SIG-M5 treated with dmso at 0.1 percent for 504 hours (cell line): ENCODE results near the gene CAV2.

Experiments used
- DNase-seq: peaks from one replicate; lab custom pipeline; 2025; ENCODE audit not compliant: unreplicated experiment; lab: John Stamatoyannopoulos, UW

CAV2 gene

DNA sequence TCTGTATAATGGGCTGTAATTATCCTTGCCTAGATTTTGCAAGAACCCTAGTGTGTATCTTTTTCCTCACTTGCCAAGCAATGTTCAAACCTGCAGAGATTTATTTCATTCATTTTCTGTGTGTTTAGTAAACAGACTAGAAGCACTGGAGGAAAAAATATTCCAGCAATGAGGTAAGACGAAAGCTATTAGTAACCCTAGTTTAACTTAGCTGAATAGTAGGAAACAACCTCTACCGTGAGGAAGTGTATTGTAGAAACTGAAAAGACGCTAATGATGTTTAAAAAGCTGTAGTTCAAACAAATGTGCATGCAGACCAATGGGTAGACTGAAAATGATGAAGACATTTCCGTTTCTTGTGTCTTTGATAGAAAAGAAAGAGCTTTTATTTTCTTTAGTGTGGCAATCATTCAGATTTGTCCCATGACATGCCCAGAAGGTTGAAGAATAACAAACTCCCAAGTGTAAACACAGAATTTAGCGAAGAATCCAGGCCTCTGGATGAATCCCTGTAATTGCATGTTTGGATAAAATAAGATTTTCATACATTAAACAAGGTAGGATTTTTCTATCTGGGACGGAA, 46.0 kb downstream of the CAV2 start:
- no peak for DNase-seq

DNA sequence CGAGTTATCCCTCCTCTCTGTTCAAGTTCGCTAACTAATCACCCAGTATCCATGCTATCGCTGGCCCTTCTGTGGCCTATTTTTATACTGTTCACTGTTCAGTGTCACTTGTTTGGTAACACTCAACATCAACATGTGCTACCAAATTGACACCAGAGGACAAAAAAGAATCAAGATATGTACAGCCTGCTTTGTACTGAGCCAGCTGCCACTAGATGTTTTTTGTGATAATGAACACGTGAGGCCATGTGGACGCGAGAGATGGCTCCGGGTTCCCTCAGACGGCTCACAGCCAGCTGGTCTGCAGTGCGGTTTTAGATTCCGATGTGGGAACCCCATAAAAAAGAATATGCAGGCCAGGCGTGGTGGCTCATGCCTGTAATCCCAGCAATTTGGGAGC, 46.5 kb downstream of the CAV2 start:
- DNase-seq, result no peak

DNA sequence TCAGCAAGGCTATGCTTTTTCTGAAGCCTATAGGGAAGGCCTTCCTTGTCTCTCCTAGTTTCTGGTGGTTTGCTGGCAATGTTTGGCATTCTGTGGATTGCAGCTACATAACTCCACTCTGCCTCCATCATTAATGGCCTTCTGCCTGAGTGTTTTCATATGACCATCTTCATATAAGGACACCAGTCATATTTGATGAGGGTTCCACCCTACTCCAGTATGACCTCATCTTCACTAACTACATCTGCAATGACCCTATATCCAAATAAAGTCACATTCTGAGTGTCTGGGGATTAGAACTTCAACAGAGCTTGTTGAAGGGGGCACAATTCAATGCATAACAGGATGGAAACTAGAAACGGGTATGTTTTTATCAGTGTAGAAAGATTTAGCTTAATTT, 47.4 kb downstream of the CAV2 start:
- no peak for DNase-seq

DNA sequence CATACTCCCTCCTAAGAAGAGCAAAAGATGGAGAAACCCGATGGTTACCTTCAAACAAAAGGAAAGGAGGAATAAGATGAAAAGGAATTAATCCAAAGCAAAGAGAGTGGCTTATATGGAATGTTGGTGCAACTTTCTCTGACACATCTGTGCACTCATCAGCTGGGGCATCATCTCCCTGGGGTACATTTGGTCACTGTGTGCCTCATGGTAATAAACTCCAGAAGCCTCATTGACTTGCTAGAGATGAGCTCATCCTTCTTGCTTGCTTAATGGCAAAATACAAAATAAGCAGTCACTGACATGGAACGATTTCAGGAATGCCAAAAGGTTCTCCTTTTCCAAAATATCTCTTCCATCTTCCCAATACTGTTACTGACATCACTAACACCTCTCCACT, 47.8 kb downstream of the CAV2 start:
- DNase-seq, result no peak

DNA sequence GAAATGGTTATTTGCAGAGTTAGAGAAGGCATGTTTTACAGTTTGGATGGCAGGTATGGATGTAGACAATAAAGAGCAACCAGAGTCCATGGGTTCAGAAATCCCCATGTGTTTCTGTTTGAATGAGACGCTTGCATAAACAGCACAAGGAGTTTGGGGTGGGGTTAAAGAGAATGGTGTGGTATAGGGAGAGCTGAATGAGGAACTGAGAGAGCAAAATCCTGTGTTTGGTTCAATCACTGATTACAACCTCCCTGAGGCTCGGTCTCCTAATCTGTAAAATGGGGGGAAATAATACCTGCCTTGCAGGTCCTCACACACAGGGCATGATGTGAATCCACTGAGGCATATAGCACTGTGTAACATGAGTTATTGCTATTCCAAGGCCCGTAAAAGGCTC, 49.0 kb downstream of the CAV2 start:
- DNase-seq, result no peak

DNA sequence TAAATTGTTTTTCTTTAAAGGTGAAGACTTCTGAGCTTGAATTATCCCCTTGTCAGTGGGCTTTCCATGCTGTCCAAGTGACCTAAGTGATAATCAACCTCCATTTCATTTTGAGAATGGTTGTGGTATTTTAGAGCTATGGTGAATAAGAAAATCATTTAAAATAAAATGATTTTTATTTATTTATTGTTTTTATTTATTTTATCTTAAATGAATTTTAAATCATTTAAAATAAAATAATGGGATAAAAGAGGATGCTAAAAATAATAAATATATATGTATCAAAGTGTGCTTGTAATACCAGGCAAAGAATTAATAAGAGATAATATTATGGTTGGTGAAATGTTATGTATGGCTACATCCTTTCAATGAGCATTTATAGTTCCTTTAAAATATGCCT, 49.8 kb downstream of the CAV2 start:
- no peak for DNase-seq

DNA sequence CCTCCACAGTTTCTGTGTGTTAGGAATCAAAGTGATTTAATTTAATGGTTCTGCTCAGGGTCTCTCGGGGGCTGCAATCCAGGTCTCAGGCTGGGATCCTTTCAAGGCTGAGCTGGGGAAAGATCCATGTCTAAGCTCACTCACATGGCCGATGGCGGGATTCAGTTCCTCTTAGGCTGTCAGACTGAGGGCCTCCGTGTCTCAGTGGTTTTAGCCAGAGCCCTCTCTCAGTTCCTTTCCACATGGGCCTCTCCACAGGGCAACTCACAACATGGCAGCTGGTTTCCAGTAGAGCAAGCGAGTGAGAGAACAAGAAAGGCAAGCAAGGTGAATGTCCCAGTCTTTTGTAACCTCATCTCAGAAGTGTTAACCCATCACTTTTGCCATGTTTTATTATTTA, 52.2 kb downstream of the CAV2 start:
- DNase-seq, result no peak

DNA sequence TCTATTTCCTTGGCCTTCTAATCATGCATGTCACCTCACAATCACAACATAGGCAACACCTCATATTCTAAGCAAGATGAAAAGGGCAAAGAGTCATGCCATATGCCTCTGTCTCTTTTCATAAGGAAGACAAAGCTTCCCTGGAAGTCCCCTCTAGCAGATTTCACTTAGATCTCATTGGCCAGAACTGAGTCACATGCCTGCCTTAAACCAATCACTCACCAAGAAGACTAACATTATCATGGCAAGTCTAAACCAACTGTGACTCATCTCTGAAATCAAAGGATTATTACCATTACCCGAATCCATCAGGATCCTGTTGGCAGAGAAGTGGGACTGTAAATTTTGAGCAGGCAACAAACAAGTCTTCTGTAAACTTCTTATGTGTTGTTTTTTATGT, 53.1 kb downstream of the CAV2 start:
- no peak for DNase-seq

DNA sequence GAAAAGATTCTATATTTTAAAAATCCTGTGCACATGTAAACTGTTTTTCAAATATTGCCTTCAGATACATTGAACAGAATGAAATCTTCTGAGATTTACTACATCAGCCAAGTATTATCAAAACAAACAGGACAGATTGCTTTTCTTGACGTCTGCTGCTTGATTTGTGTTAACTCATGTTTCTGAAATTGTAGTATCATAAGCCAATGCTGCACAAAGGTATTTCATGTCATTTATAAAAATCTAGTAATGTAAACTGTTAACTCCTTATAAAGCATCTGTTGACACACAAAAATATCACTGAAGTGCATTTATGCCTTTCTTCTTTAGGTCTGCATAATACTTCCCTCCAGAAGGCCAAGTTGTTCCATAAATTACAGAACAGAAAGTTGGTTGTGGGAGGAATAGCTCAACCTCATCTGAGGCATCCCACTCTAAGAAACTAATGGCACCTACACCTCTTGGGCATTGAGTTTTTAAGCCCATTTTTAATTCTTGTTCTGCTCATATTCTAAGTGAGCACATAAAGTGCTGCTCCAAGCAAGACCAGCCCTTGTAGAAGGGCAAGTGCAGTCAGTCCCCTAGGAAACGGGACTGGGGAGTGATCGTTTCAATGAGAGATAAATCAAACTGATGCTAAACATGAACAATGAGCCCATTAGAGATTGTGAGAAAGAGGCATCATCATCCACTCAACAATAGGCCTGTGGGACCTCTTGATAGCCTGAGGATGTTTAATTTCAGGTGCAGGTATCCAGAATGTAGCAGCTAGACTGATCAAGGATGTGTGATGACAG, 53.8 kb downstream of the CAV2 start:
- DNase-seq, result no peak

DNA sequence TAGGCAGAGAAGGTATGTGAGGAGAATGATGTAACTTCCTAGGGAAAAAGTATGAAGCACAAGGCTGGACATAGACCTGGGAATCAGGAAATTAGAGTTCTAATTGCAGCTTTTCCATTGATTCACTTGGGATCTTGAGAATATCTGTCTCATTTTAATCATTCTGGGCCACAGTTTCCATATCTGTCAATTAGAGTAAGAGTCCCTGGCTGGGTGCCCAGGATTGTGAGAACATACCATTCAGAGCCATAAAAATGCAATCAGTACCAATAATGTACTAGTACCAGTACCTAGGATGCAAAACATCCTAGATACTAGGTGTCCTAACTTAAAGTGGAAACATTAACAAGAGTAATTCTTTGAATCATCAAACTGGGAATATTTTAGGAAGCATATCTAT, 54.9 kb downstream of the CAV2 start:
- DNase-seq, result no peak

DNA sequence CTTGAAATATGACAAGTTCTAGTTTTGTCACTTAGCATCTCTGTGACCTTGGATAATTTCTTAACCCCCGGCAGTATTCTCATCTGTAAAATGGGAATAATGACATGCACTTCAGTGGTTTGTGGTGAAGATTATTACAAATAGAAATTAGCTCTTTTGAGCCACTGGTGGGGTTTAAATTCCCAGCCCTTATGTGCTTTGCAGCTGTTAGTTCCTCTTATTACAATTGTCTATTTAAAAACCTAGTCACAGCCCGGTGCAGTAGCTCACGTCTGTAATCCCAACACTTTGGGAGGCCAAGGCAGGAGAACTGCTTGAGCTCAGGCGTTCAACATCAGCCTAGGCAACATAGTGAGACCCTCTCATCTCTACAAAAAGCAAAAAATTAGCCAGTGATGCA, 55.4 kb downstream of the CAV2 start:
- DNase-seq, result no peak

DNA sequence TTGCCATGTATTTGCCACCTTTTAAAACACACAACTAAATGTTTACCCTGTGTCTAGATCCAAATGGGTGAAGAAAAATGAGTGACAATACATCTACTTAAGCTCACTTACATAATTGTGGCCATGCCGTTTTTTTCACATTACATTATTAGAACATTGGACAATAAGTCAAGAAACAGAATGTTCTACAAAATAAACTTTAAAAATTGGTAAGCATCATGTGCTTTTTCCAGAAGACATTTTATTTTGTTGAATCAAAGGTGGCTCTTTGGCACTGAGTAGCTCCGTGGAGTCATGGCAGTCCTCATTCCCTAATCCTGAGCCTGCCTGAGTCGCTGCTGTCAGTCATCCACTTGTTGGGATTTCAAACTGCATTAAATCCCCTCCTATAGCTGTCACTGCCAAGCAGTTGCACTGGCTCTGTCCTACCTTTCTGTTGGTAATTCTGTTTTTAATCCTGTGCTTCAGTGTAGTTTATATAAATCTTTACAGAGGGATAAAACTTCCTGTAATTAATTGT, 57.6 kb downstream of the CAV2 start:
- no peak for DNase-seq

DNA sequence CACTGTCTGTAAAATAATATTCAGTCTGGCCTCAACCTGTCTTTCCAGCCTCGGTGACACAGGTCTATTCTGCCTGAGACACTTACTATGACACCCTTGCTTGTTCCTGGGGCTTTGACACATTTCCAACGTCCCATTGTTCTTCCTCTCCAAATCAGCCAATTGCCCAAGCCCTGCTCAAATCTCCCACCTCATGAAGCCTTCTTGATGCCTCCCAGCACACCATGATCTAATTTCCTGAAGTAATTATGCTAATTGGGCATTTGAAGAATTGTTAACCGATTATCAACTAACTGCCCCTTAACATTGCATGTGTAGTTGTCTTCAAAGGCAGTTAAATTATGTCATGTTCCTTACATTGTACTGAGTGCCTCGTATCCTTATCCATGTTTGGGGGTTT, 58.4 kb downstream of the CAV2 start:
- no peak for DNase-seq
